AG04449 (cell line): Measurements from ENCODE around the gene CDH20.

ENCODE experiments used
- CTCF ChIA-PET: fragments of 350-600 bp; formaldehyde crosslinking; extraction: SDS; loops from one replicate; lab custom pipeline; 2021; ENCODE audit warnings: antibody characterized with exemption; lab: Yijun Ruan, JAX
- POLR2A ChIA-PET: fragments of 400-600, 350-600 bp; formaldehyde crosslinking; extraction: SDS; loops from one replicate; lab custom pipeline; 2020; ENCODE audit warnings: antibody characterized with exemption, inconsistent platforms; lab: Yijun Ruan, JAX
- DNase-seq: peaks from one replicate; pipeline ENCODE4 v3.0.0-alpha.2; 2010; ENCODE audit warnings: low read depth, low spot score
- H3K4me3 ChIP-seq: 2 replicates; pipeline ENCODE4 v1.5.1; 2011; ENCODE audit warnings: low read depth, mild to moderate bottlenecking, control low read depth, low read length
- CTCF ChIP-seq: IDR thresholded peaks from one replicate; pipeline ENCODE4 v1.5.1; 2011; ENCODE audit warnings: mild to moderate bottlenecking, moderate library complexity, low read length, control low read depth, inconsistent platforms; ENCODE audit not compliant: insufficient read depth; ENCODE audit errors: missing control alignments

Gene CDH20

GRCh38 chr18:61587865-61588264 lies 254.6 kb downstream of the CDH20 start:
- no peak overlapping the region for H3K4me3 ChIP-seq
- ChIA-PET CTCF (interaction anchor here (1.0 to 2.2 kb wide), 4 partner anchors 9 to 541 kb away, joined by 3 to 17 read pairs (median 6); no protein-coding TSS in a partner anchor), POLR2A (no interaction called here)
- DNase-seq: no peak
- TF ChIP-seq CTCF: no peak

- CTCF ChIA-PET: interaction anchor here (1.1 to 5.5 kb wide), 4 partner anchors 7 to 11 kb away, joined by 5 to 48 read pairs (median 7); no protein-coding TSS in a partner anchor
- H3K4me3 ChIP-seq: no peak overlapping the region
- TF ChIP-seq CTCF: no peak
- POLR2A ChIA-PET: no interaction called here
- DNase-seq: no peak
Observed at GRCh38 chr18:61589053-61589723, 256.0 kb downstream of the CDH20 start.

GRCh38 chr18:61589724-61590065 lies 256.5 kb downstream of the CDH20 start:
- ChIA-PET POLR2A (no interaction called here), CTCF (interaction anchor here (1.1 to 5.5 kb wide), 4 partner anchors 7 to 12 kb away, joined by 5 to 48 read pairs (median 7); no protein-coding TSS in a partner anchor)
- no peak for TF ChIP-seq CTCF
- DNase-seq: no peak
- H3K4me3 ChIP-seq: no peak overlapping the region

- ChIA-PET POLR2A (no interaction called here), CTCF (interaction anchor here (5.5 kb wide), 1 partner anchor 9 kb away, joined by 48 read pairs; no protein-coding TSS in a partner anchor)
- no peak for TF ChIP-seq CTCF
Observed at GRCh38 chr18:61591253-61591652, 258.0 kb downstream of the CDH20 start.

GRCh38 chr18:61595615-61596251 lies 262.5 kb downstream of the CDH20 start:
- DNase-seq: no peak

More at GRCh38 chr18:61591253-61591652, 258.0 kb downstream of the CDH20 start:
- no peak overlapping the region for H3K4me3 ChIP-seq
- DNase-seq: no peak

More at GRCh38 chr18:61595615-61596251, 262.5 kb downstream of the CDH20 start:
- no peak for TF ChIP-seq CTCF
- CTCF ChIA-PET: interaction anchor here (1.2 to 7.8 kb wide), 2 partner anchors 13 to 16 kb away, joined by 4 to 94 read pairs; no protein-coding TSS in a partner anchor
- no peak overlapping the region for H3K4me3 ChIP-seq
- POLR2A ChIA-PET: interaction anchor here (0.5 kb wide), 1 partner anchor 27 kb away, joined by 3 read pairs; no protein-coding TSS in a partner anchor
